ENCODE measurements around the gene OR5AN1. TPM values are rescaled to one million over a fixed set of nuclear protein-coding genes. Genes with fewer than 3 reads are reported as not detected.
"Not testable (repeated sequence)": the region's sequence is repeated elsewhere in the genome, so short reads cannot be mapped to it uniquely, and the experiment has no call there.

The OR5AN1 gene, protein sequence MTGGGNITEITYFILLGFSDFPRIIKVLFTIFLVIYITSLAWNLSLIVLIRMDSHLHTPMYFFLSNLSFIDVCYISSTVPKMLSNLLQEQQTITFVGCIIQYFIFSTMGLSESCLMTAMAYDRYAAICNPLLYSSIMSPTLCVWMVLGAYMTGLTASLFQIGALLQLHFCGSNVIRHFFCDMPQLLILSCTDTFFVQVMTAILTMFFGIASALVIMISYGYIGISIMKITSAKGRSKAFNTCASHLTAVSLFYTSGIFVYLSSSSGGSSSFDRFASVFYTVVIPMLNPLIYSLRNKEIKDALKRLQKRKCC
- not detected for total RNA-seq

DNA sequence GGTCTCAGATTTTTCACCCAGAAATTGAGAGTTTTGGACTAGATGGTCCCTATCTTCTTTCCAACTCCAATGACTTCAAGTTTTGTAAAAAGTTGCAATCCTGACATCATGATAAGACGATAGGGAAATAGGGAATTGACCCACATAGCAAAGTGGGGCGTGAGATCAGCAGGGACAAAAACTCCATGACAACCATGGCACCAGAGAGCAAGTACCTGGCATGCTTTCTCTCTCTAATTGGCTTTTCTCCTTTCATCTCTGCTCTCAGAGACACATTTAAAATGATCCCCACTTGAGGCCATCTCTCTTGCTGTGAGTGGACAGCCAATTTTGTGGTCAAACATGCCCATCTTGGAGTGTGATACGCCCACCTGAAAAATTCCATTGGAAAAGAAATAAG, at the start of gene OR5AN1:
TSS of gene OR5AN1 (plus strand) at position 301 of the 400 bp plus-strand sequence. CDS start 5,564 bp downstream, outside the sequence.
- DNase-seq (ENCODE audit: low spot score): no peak

DNA sequence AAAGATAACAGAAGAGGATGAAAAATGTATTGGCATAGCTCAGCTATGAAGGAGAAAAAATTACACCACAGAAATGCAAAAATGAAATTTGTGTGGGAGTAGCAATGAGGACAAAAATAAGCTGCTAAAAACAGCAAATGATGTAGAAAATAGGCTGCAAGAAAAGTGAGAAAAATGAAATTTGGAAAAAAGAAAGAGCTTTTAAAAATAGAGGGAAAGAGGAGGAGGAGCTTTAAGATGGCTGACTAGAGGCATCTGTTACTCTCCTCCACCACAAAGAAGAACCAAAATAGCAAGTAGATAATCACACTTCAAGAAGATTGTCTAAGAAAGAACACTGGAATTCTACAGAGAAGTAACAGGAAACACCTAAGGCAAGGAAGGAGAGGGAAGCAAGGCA, 23.7 kb upstream of the OR5AN1 start:
- no peak for DNase-seq (ENCODE audit: low spot score)

DNA sequence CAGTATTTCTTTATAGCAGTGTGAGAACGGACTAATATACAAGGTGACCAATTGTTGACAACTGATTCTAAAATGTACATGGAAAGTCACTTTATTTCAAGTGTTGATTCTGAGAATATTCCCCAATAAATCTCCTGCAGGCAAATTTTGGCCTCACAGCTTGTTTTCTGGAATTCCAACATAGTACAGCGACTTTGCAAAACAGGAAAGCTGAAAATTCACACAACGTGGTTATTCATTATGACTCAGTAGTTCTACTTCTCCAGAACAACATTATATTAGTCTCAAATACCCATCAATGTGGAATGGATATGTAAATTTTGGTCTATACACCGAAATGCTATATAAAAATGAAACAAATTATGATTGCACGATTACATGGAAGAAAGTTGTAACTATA, 22.5 kb upstream of the OR5AN1 start:
- DNase-seq (ENCODE audit: low spot score): no peak

DNA sequence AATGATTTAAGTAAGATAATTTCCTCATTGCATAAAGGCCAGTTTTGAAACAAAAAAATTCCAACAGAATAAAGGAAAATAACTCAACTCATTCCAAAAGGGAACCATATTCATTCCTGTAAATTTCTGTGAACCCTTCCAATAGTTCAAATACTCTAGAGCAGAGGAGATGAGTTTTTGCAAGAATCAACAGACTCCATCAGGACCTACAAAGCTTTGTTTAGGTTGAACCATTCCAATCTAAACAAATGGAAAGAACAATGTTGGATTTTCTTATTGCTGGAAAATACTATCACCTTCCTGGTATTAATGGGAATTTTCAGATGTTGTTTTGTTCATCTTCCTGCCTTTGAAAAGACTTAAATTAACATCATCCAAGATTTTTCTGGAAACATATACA, 21.8 kb upstream of the OR5AN1 start:
- DNase-seq (ENCODE audit: low spot score): no peak

DNA sequence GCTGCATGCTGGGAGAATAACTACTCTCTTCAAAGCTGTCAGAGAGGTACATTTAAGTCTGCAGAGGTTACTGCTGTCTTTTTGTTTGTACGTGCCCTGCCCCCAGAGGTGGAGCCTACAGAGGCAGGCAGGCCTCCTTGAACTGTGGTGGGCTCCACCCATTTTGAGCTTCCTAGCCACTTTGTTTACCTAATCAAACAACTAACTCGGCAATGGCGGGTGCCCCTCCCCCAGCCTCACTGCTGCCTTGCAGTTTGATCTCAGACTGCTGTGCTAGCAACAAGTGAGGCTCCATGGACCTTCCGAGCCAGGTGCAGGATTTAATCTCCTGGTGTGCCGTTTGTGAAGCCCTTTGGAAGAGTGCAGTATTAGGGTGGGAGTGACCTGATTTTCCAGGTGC, 9.0 kb upstream of the OR5AN1 start:
- not testable (repeated sequence) for DNase-seq (ENCODE audit: low spot score)

DNA sequence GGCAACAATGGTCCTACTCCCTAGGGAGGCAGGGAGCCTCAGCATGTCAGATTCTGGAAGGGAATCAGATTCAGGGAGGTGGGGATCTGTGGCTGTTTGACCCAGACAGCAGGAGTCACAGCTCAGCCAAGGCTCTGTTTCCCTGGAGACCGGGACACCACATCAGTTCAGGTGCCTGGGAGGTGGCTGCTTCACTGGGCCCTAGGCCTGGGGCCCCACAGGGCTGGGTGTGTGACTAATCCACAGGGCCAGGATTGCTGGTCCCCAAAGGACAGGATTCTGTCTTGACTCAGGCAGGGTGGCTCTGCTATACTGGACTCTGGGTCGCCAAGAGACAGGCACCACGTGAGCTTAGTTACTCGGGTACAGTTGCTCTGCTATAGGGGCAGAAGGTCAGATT, 3.5 kb upstream of the OR5AN1 start:
- DNase-seq (ENCODE audit: low spot score): no peak

DNA sequence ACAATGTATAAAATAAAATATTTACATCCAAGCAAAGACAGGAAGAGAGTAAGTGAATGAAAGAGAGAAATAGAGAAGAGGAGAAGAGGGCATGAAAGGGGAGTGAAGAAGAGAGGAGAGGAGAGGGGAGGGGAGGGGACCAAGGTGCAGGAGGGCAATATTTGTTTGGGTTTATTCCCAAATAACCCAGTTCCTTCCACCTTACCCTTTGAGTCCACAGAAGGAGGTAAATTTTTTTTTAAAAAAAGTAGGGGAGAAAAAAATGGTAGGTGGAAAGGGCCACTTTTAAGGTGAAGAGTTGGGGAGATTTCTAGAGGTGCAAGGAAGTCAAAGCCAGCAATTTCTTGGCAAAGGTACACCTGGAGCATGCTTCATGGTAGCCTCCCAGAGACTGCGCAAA, 2.1 kb upstream of the OR5AN1 start:
- DNase-seq (ENCODE audit: low spot score): no peak

DNA sequence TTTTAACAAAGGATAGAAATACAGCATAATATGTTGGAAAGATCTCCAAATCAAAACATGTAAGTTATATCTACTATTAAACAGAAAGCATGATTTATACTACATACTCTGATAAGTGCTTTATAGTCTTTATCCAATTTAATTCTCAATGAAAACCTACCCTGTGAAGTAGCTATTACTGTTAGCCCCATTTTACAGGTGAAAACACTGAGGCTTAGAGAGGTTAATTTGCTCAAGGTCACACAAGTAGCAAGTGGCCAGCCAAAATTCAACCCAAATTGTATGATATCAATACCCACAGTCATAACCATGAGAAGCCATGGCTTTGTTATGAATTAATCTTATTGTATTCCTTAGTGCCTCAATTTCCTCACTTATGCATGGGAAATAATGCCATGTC, 675 bp upstream of the OR5AN1 start:
- no peak for DNase-seq (ENCODE audit: low spot score)

DNA sequence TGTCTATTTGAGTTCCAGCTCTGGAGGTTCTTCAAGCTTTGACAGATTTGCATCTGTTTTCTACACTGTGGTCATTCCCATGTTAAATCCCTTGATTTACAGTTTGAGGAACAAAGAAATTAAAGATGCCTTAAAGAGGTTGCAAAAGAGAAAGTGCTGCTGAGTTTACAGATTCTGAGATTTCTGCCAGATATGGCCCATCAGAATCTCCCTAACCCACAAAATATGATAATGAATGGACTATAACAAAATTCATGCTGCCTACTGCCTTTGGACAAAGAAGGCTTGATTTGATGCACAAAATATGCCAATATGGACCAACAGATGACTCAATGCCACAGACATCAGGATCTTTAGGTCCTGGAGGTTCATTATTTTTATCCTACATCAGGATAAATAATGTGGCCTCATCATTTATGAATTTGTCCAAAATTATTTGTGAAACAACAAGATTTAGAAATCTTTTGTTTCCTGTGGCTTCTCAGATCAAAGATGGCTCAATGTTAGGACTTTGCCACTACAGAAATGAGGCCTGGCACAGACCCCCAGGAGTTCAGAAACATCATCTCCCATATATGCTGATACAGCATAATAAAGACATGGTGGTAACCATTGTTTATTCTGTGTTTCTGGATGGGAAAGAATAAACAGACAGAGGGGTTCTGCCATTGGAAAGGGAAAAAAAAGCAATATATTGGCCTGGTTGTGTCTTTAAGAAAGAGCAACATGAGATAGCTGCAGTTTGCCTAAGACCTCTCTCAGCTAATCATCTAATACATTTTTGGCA, 6.7 kb downstream of the OR5AN1 start:
- DNase-seq (ENCODE audit: low spot score): no peak

DNA sequence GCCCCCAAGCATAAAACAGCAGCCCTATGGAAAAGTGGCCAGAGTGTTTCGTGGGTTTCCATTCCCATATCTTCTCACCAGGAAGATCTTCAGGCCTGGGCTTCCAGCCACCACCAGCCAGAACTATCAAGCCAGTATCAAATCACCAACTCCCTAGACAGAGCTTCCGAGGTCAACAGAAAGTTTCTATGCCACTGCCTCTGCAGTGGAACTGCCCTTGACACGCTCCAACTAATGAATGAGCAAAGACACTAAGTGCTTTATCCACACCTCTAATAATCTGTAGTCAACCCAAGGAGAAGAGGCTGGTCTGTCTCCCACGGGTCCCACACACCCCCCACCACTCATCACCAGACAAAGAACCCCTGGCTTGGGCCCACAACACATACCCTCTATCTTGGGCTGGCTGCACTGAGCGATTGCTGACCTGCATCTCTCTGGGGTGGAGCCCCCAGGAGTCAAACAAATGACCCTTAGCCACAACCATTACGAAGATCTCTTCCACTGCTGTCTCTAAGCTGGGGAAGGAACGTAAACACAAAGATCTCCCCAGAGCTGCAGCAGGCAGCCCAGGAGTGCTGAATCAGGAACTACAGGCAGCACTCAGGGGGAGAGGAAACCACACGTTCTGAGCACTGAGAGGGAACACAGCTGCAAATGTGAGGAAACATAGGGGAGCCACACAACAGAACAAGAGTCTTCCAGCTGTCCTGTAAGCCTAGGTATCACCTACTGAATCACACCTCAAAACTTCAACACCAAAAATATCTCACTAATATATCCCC, 9.7 kb downstream of the OR5AN1 start:
- DNase-seq (ENCODE audit: low spot score): no peak

DNA sequence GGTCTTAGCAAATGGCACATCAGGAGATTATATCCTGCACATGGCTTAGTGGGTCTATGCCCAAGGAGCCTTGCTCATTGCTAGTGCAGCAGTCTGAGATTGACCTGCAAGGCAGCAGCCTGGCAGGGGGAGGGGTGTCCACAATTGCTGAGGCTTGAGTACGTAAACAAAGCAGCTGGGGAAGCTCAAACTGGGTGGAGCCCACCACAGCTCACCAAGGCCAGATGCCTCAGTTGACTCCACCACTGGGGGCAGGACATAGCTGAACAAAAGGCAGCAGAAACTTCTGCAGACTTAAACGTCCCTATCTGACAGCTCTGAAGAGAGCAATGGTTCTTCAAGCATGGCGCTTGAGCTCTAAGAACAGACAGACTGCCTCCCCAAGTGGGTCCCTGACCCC, 13.6 kb downstream of the OR5AN1 start:
- not testable (repeated sequence) for DNase-seq (ENCODE audit: low spot score)

DNA sequence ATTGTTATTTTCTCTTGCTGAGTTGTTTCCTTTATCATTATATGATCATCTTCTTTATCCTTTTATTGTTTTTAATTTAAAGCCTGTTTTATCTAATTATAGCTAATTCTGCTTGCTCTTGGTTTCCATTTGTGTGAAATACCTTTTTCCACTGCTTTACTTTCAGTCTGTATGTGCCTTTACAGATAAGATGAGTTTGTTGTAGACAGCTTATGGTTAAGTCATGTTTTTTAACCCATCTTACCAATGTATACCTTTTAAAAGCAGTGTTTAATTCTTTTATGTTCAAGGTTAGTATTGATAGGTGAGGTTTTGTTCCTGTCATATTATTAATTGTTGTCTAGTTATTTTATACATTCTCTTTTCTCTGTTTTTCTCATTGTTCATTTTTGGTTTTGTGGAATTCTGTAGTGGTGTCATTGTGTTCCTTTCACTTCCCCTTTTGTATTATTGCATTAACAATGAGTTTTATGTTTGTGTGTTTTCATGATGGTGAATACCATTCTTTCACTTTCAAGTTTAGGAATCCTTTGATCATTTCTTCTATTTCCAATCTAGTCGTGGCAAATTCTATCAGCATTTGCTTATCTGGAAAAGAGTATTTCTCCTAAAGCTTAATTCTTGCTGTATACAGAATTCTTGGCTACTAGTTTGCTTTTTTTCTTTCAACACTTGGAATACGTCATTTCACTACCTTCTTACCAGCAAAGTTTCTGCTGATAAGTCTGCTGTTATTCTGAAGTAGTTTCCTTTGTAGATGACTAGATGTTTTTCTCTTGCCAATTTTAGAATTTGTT, 21.8 kb downstream of the OR5AN1 start:
- no peak for DNase-seq (ENCODE audit: low spot score)

DNA sequence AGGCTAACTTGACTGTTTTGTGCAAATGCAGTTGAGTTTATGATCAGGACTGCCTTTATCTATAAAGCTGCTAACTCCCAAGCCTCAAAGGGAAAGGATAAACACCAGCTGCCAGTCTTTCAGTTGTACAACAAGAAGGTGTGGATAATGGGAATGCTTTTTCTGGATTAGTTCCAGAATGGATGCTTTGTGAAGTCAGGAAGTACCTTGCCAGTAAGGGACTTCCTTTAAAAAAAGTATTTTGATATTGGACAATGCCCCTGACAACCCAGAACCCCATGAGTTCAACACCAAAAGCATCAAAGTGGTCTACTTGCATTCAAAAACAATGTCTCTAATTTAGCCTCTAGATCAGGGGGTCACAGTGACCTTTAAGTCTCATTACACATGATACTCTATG, 35.5 kb downstream of the OR5AN1 start:
- DNase-seq (ENCODE audit: low spot score): no peak

DNA sequence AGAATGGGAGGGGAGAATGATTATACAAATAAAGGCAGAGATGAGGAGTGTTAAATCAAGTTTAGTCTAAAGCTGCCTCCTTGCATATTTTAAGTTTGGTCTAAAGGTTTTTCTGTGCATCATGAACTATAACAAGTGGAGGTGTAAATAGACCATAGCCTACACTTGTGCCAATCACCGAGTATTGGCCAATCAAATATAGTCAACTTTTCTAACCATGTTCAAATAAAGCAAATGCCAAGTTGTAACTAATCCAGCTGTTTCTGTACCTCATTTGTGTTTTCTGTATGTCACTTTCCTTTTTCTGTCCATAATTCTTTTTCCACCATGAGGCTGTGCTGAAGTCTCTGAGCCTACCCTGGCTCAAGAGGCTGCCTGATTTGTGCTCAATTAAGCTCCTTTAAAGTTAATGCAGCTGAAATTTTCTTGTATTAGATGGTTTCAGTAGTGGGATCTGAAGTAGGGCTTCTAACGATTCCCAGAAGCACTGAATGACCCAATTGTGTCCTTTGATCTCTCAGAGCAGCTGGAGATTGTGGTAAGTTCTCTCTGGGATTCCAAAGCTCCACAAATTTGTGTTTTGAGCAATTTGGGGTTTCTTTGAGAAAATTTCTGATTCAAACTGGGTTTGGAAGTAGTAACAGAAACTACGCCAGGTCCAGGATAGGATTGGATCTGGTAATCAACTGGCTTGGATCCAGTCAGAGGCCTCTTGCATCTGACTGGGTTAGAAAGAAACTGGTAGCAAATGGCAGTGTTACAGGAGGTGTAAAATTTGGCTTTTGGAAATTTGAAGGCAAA, 42.0 kb downstream of the OR5AN1 start:
- DNase-seq (ENCODE audit: low spot score): no peak

DNA sequence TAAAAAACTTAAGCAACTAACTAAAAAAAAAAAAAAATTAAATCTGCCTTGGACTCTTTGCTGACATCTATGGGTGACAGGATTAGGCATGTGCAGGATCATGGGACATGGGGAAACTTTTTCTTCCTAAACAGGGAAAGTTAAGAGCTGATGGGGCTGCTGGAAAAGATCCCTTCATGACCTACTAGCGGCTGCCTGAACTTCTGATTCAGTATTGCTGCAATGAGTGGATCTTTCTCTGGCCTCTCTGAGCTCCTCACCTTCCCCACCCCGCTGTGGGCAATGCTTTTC, 42.5 kb downstream of the OR5AN1 start:
- DNase-seq (ENCODE audit: low spot score): no peak

DNA sequence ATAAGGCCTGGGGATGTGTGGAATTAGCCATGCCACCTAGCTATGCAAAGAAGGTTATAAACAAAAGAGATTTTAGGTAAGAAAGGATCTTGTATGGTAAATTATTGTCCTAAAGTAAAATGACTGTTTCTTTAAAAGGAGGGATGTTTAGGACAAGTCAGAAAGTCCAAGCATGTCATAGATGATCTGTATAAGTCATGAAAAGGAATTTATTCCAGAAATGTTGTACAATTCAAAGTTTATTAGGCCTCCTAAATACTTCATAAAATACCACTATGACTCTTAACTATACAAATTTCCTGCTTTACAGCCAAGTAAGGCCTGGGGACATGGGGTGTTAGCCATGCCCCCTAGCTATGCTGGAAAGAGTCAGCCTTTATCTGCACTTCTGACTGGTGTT, 44.9 kb downstream of the OR5AN1 start:
- no peak for DNase-seq (ENCODE audit: low spot score)

DNA sequence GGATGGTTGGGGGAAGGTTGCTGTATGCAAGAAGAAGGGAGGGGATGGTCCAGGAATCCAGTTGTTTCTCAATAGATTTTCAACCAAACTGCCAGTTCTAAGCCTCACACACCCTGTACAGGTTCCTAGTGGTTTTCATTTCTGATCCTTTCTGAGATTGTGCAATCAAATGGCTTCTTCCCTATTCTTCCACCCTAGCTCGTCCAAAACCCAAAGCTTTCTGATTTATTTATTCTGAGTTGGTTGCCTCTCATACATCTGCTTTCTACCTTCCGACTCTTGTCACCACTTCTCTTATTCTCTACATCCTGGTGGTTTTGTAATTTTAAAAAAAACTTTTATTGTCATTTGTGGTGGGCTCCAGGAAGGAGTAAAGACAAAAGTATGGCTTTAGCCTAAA, 55.0 kb downstream of the OR5AN1 start:
- no peak for DNase-seq (ENCODE audit: low spot score)

DNA sequence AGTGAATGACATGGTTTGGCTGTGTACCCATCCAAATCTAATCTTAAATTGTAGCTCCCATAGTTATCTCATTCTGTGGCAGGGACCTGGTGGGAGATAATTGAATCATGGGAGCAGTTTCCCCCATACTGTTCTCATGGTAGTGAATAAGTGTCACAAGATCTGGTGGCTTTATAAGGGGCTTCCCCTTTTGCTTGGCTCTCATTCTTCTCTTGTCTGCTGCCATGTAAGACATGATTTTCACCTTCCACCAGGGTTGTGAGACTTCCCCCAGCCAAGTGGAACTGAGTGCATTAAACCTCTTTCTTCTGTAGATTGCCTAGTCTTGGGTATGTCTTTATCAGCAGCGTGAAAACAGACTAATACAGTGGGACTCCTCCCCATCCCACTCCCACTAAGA, 56.4 kb downstream of the OR5AN1 start:
- DNase-seq (ENCODE audit: low spot score): no peak

DNA sequence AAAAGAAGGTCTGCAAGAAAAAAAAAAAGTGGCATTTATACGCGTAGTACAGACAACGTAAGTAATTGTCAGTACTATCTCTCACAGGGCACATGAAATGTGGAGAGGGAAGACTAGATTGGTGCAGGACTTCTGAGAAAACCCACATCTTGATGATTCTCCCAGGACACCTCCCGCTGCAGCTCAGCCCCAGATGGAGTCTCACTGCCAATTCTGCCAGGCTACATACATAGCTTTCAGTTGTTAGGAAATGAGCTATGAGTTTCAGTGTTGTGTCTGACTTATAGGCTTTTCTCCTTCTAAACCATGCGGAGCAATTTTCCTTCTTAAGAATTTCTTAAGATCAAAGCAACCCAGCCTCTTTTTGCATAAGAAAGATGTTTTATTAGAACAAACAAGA, 57.9 kb downstream of the OR5AN1 start:
- DNase-seq (ENCODE audit: low spot score): no peak

DNA sequence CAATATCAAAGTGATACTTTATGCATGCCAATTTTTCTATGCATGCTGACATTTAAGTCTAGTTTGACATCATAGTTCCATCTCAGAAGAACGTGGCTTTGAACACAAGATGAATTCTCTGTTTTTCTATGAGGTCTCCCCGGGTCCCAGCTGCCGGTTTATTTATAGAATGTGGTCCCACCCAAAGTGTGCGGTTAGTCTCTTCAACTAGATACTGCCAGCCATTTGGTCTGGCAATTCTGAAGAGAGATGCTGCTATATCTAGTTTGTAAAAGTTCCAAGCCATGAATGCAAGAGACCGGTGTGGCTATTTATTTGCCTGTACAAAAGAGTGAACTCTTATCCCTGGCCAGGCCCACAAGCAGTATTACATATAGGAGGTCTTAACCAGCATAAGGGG, 58.3 kb downstream of the OR5AN1 start:
- DNase-seq (ENCODE audit: low spot score): no peak

DNA sequence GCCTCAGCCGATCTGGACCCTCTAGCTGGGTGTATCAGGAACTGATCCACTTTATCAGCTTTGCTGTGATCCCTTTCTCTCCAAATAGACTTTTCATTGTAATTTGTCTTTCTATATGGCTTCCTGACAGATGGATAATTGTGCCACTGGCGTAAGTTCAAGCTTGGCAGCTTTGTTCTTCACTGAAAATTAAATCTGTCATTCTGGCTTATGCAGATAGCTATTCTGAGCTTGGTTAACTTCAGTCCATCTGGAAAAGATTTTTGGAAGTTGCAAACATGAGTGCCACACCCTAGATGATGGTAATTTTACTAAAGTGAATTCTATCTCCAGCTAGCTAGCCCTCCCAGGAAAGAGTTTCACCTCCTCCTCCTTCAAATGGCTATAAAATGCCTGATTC, 59.5 kb downstream of the OR5AN1 start:
- DNase-seq (ENCODE audit: low spot score): no peak
